Transverse colon (tissue), 4 donors: ENCODE measurements around the gene POMT1. TPM values are rescaled to one million over a fixed set of nuclear protein-coding genes. Genes with fewer than 3 reads are reported as not detected.

Experiments used
- DNase-seq: peaks from one replicate; pipeline ENCODE4 v3.0.0-alpha.2; 2019
- H3K27ac ChIP-seq, 4 donors: fragments of 200-600 bp; sonication (generic); 2 replicates each; pipeline ENCODE4 v1.5.1; 2016 to 2018; ENCODE audit warnings: inconsistent platforms in 4 of 4
- H3K27me3 ChIP-seq: fragments of 200-600 bp; sonication (generic); 2 replicates; pipeline ENCODE4 v1.5.1; 2017; ENCODE audit warnings: inconsistent platforms
- H3K36me3 ChIP-seq, 4 donors: fragments of 200-600 bp; sonication (generic); 2 replicates each; pipeline ENCODE4 v1.5.1; 2017 to 2019; ENCODE audit warnings: inconsistent platforms in 4 of 4
- H3K4me1 ChIP-seq, 4 donors: fragments of 200-600 bp; sonication (generic); 2 replicates each; pipeline ENCODE4 v1.5.1; 2017 to 2020; ENCODE audit warnings: inconsistent platforms in 4 of 4
- H3K4me3 ChIP-seq, 4 donors: fragments of 200-600 bp; sonication (generic); 1 replicate in 1 of 4; 2 replicates in 3 of 4; pipeline versions ENCODE4 v1.5.1 to v1.6.1; 2017 to 2019; ENCODE audit warnings: inconsistent platforms in 4 of 4
- H3K9me3 ChIP-seq, 2 donors: fragments of 200-600 bp; sonication (generic); 2 replicates each; pipeline ENCODE4 v1.5.1; 2017 to 2019; ENCODE audit warnings: inconsistent platforms in 2 of 2
- EP300 ChIP-seq: sonication (generic); formaldehyde crosslinking; IDR thresholded peaks from one replicate; pipeline ENCODE4 v1.6.1; 2017; ENCODE audit warnings: antibody characterized with exemption, low read depth
- POLR2A ChIP-seq: fragments of 450-650 bp; IDR thresholded peaks from one replicate; pipeline ENCODE4 v1.6.1; 2016; ENCODE audit warnings: antibody characterized with exemption, mild to moderate bottlenecking, moderate library complexity
- POLR2AphosphoS5 ChIP-seq, 3 donors: sonication (generic); formaldehyde crosslinking; IDR thresholded peaks; one replicate each; pipeline ENCODE4 v1.6.1; 2016; ENCODE audit warnings: antibody characterized with exemption in 3 of 3
- WGBS, 2 donors: methylation state at CpG; one replicate each; pipeline ENCODE4 v1.1.5; 2018; ENCODE audit warnings: low coverage in 1 of 2; 5-methylcytosine and 5-hydroxymethylcytosine counted together
- in situ Hi-C, 4 donors: fragments of 200-750 bp; cut with MboI; loops; one replicate each; pipeline versions ENCODE4 v1.15.0 to v1.15.1; 2017; ENCODE audit warnings: low sequenced_read_pairs in 3 of 4, low pct_ligation_motif_present in 1 of 4, low pct_unique_long_range_greater_than_20kb in 1 of 4
- intact Hi-C: fragments of 100-400 bp; cut with DNase I; formaldehyde crosslinking; loops from one replicate; pipeline ENCODE4 v1.15.1; 2023; ENCODE audit warnings: low total_unique reads
- total RNA-seq, 4 donors: library from RNA; depleted of rRNA; stranded (reverse); fragments of >200 nt; gene quantifications; one replicate each; pipeline ENCODE4 v1.1.0, GENCODE V29; 2016
- TF ChIP-seq, protein P1 (sequence below), 5 experiments: fragments of 200-600 bp in 3 of 5; fragments of 450-650 bp in 2 of 5; sonication (generic) in 3 of 5; IDR thresholded peaks; 1 replicate in 2 of 5; 2 replicates in 3 of 5; pipeline ENCODE4 v1.5.1; 2016 to 2017; ENCODE audit warnings: antibody characterized with exemption in 5 of 5, inconsistent platforms in 3 of 5, mild to moderate bottlenecking in 2 of 5, moderate library complexity in 1 of 5

Gene POMT1
- total RNA-seq, 4 donors from 2014 or later: 37.5 to 178 (median 69.5) TPM

GRCh38 chr9:131484051-131484445 is 18.7 kb upstream of the POMT1 start:
- Histone ChIP-seq H3K4me1 (no peaks in the 10 kb centered on the region), H3K36me3 (peaks cover 0 to 86% (median 29%) of the 10 kb centered on the region in 4 donors), H3K27ac (peak overlapping the region in 2 of 4 donors; percentile 7 to 44), H3K9me3 (no peaks in the 10 kb centered on the region), H3K27me3 (no peaks in the 10 kb centered on the region), H3K4me3 (no peak overlapping the region)
- intact Hi-C loops: no loop called here
- 94% methylated on average over 7 of the region's 7 CpGs; no CpG with 5 or more reads in 1 of the 2 donors for WGBS, 2 donors
- TF ChIP-seq POLR2AphosphoS5 (IDR thresholded peaks at IDR 0.05) (no peak), EP300 (no peak), POLR2A (no peak)
- TF ChIP-seq, protein P1, sequence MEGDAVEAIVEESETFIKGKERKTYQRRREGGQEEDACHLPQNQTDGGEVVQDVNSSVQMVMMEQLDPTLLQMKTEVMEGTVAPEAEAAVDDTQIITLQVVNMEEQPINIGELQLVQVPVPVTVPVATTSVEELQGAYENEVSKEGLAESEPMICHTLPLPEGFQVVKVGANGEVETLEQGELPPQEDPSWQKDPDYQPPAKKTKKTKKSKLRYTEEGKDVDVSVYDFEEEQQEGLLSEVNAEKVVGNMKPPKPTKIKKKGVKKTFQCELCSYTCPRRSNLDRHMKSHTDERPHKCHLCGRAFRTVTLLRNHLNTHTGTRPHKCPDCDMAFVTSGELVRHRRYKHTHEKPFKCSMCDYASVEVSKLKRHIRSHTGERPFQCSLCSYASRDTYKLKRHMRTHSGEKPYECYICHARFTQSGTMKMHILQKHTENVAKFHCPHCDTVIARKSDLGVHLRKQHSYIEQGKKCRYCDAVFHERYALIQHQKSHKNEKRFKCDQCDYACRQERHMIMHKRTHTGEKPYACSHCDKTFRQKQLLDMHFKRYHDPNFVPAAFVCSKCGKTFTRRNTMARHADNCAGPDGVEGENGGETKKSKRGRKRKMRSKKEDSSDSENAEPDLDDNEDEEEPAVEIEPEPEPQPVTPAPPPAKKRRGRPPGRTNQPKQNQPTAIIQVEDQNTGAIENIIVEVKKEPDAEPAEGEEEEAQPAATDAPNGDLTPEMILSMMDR (IDR thresholded peaks at IDR 0.05): no peak
- in situ Hi-C loops: loop anchor here in 3 of 4 donors (10.0 to 25.0 kb wide), 3 partner anchors 119 to 253 kb away; partner anchors contain the start of gene RAPGEF1 (in 1 of the 3)
- no peak for DNase-seq

- Histone ChIP-seq H3K4me3 (no peak overlapping the region), H3K4me1 (no peaks in the 10 kb centered on the region), H3K27ac (peak overlapping the region in 1 of 4 donors; percentile 7), H3K36me3 (peaks cover 0 to 86% (median 30%) of the 10 kb centered on the region in 4 donors), H3K27me3 (no peaks in the 10 kb centered on the region), H3K9me3 (no peaks in the 10 kb centered on the region)
- intact Hi-C loops: no loop called here
- TF ChIP-seq EP300 (no peak), POLR2A (no peak), POLR2AphosphoS5 (IDR thresholded peaks at IDR 0.05) (no peak)
- TF ChIP-seq, protein P1 (IDR thresholded peaks at IDR 0.05): no peak
- WGBS, 2 donors: 94 to 99% methylated on average over 5 to 15 of the region's 15 CpGs
- in situ Hi-C loops: loop anchor here in 3 of 4 donors (10.0 to 25.0 kb wide), 3 partner anchors 120 to 253 kb away; partner anchors contain the start of gene RAPGEF1 (in 1 of the 3)
- DNase-seq: no peak
Measured at GRCh38 chr9:131484560-131485185, 18.0 kb upstream of the POMT1 start.

GRCh38 chr9:131485206-131485605 is 17.5 kb upstream of the POMT1 start:
- Histone ChIP-seq H3K4me1 (no peaks in the 10 kb centered on the region), H3K9me3 (no peaks in the 10 kb centered on the region), H3K27me3 (no peaks in the 10 kb centered on the region), H3K4me3 (no peak overlapping the region), H3K36me3 (peaks cover 0 to 88% (median 32%) of the 10 kb centered on the region in 4 donors), H3K27ac (no peak overlapping the region)
- 92 to 100% methylated on average over 1 to 12 of the region's 12 CpGs for WGBS, 2 donors
- DNase-seq: no peak
- in situ Hi-C loops (loop anchor here in 3 of 4 donors (10.0 to 25.0 kb wide), 3 partner anchors 120 to 252 kb away; partner anchors contain the start of gene RAPGEF1 (in 1 of the 3)), intact Hi-C loops (no loop called here)
- TF ChIP-seq POLR2A (no peak), EP300 (no peak), POLR2AphosphoS5 (IDR thresholded peaks at IDR 0.05) (no peak)
- TF ChIP-seq, protein P1 (IDR thresholded peaks at IDR 0.05): no peak

GRCh38 chr9:131485728-131486422 is 16.8 kb upstream of the POMT1 start:
- WGBS, 2 donors: 85% methylated on average over 19 of the region's 19 CpGs; no CpG with 5 or more reads in 1 of the 2 donors
- no peaks in the 10 kb centered on the region for H3K27me3 ChIP-seq
- no peak for DNase-seq
- intact Hi-C loops (no loop called here), in situ Hi-C loops (loop anchor here in 3 of 4 donors (10.0 to 25.0 kb wide), 3 partner anchors 121 to 251 kb away; partner anchors contain the start of gene RAPGEF1 (in 1 of the 3))
- no peaks in the 10 kb centered on the region for H3K4me1 ChIP-seq
- no peaks in the 10 kb centered on the region for H3K9me3 ChIP-seq
- H3K27ac ChIP-seq: no peak overlapping the region
- H3K4me3 ChIP-seq: no peak overlapping the region
- peaks cover 0 to 90% (median 35%) of the 10 kb centered on the region in 4 donors for H3K36me3 ChIP-seq
- no peak for TF ChIP-seq EP300
- TF ChIP-seq, protein P1 (IDR thresholded peaks at IDR 0.05): no peak
- TF ChIP-seq POLR2A: no peak
- no peak for TF ChIP-seq POLR2AphosphoS5 (IDR thresholded peaks at IDR 0.05)
